Effector memory CD8-positive, alpha-beta T cell (primary cell): ENCODE data around the gene FOXK1.

Experiments used
- ATAC-seq: fragments of 150-1000 bp; cut with Tn5 transposase; replicated peaks from 2 replicates; pipeline ENCODE4 v1.10.0; 2021; ENCODE audit warnings: mild to moderate bottlenecking, moderate library complexity
- DNase-seq, 3 experiments: peaks; one replicate each; pipeline ENCODE4 v3.0.0; 2021
- H3K27ac Mint-ChIP-seq, 2 donors: one replicate each; pipeline ENCODE4 v1.8.0; 2022; ENCODE audit warnings: mild to moderate bottlenecking in 2 of 2, mixed read lengths in 2 of 2, moderate library complexity in 2 of 2
- H3K27me3 Mint-ChIP-seq, 2 donors: one replicate each; pipeline ENCODE4 v1.8.0; 2022; ENCODE audit warnings: mixed read lengths in 2 of 2
- H3K36me3 Mint-ChIP-seq: one replicate; pipeline ENCODE4 v1.8.0; 2022; ENCODE audit warnings: mild to moderate bottlenecking, moderate library complexity, mixed read lengths; ENCODE audit not compliant: insufficient read depth
- H3K4me1 Mint-ChIP-seq, 2 donors: one replicate each; pipeline ENCODE4 v1.8.0; 2022; ENCODE audit warnings: low read depth in 2 of 2, mixed read lengths in 2 of 2
- H3K4me3 Mint-ChIP-seq, 2 donors: one replicate each; pipeline ENCODE4 v1.8.0; 2022; ENCODE audit warnings: mild to moderate bottlenecking in 2 of 2, mixed read lengths in 2 of 2, moderate library complexity in 2 of 2
- H3K9me3 Mint-ChIP-seq, 2 donors: one replicate each; pipeline ENCODE4 v1.8.0; 2022; ENCODE audit warnings: mixed read lengths in 2 of 2

The FOXK1 gene

GRCh38 chr7:4725014-4725849 lies 43.1 kb downstream of the FOXK1 start:
- Mint-ChIP-seq H3K27me3 (no peaks in the 10 kb centered on the region), H3K27ac (peak overlapping the region; percentile 86 to 93), H3K36me3 (peaks cover 37% of the 10 kb centered on the region), H3K9me3 (no peaks in the 10 kb centered on the region), H3K4me3 (peak overlapping the region; percentile 82 to 92), H3K4me1 (peaks cover 27 to 36% of the 10 kb centered on the region in 2 donors)
- DNase-seq (peak; percentile 16 to 41 (median 39)), ATAC-seq (peak; percentile 84)

- ATAC-seq (no peak), DNase-seq (no peak)
- peaks cover 37% of the 10 kb centered on the region for H3K36me3 Mint-ChIP-seq
- H3K27me3 Mint-ChIP-seq: no peaks in the 10 kb centered on the region
- H3K9me3 Mint-ChIP-seq: no peaks in the 10 kb centered on the region
- H3K27ac Mint-ChIP-seq: peak overlapping the region; percentile 86 to 93
- peak overlapping the region; percentile 82 to 92 for H3K4me3 Mint-ChIP-seq
- H3K4me1 Mint-ChIP-seq: peaks cover 28 to 35% of the 10 kb centered on the region in 2 donors
These were observed 43.9 kb downstream of the FOXK1 start for GRCh38 chr7:4725850-4726450.

- ATAC-seq: no peak
- H3K4me3 Mint-ChIP-seq: peak overlapping the region in 1 of 2 donors; percentile 92
- H3K4me1 Mint-ChIP-seq: peaks cover 28 to 32% of the 10 kb centered on the region in 2 donors
These were observed 44.5 kb downstream of the FOXK1 start for GRCh38 chr7:4726566-4726965.

GRCh38 chr7:4727914-4728705 lies 46.0 kb downstream of the FOXK1 start:
- ATAC-seq: no peak

More at GRCh38 chr7:4726566-4726965, 44.5 kb downstream of the FOXK1 start:
- Mint-ChIP-seq H3K27ac (peak overlapping the region; percentile 86 to 93), H3K9me3 (no peaks in the 10 kb centered on the region), H3K27me3 (no peaks in the 10 kb centered on the region), H3K36me3 (peaks cover 36% of the 10 kb centered on the region)
- DNase-seq: no peak

GRCh38 chr7:4729266-4729665 lies 47.2 kb downstream of the FOXK1 start:
- no peaks in the 10 kb centered on the region for H3K27me3 Mint-ChIP-seq
- H3K27ac Mint-ChIP-seq: peak overlapping the region in 1 of 2 donors; percentile 32
- H3K4me3 Mint-ChIP-seq: no peak overlapping the region
- H3K4me1 Mint-ChIP-seq: peaks cover 39 to 44% of the 10 kb centered on the region in 2 donors
- DNase-seq (no peak), ATAC-seq (no peak)
- H3K9me3 Mint-ChIP-seq: no peaks in the 10 kb centered on the region
- H3K36me3 Mint-ChIP-seq: peaks cover 32% of the 10 kb centered on the region

More at GRCh38 chr7:4727914-4728705, 46.0 kb downstream of the FOXK1 start:
- DNase-seq: no peak
- Mint-ChIP-seq H3K27me3 (no peaks in the 10 kb centered on the region), H3K9me3 (no peaks in the 10 kb centered on the region), H3K36me3 (peaks cover 30% of the 10 kb centered on the region), H3K27ac (peak overlapping the region in 1 of 2 donors; percentile 32), H3K4me3 (no peak overlapping the region), H3K4me1 (peaks cover 33 to 37% of the 10 kb centered on the region in 2 donors)

GRCh38 chr7:4730276-4730675 lies 48.2 kb downstream of the FOXK1 start:
- H3K27me3 Mint-ChIP-seq: no peaks in the 10 kb centered on the region
- no peak overlapping the region for H3K4me3 Mint-ChIP-seq
- no peaks in the 10 kb centered on the region for H3K9me3 Mint-ChIP-seq
- H3K36me3 Mint-ChIP-seq: peaks cover 30% of the 10 kb centered on the region
- no peak overlapping the region for H3K27ac Mint-ChIP-seq
- DNase-seq: no peak
- H3K4me1 Mint-ChIP-seq: peaks cover 30 to 34% of the 10 kb centered on the region in 2 donors
- ATAC-seq: no peak

GRCh38 chr7:4730971-4731370 lies 48.9 kb downstream of the FOXK1 start:
- Mint-ChIP-seq H3K27ac (no peak overlapping the region), H3K36me3 (peaks cover 30% of the 10 kb centered on the region), H3K27me3 (no peaks in the 10 kb centered on the region), H3K9me3 (no peaks in the 10 kb centered on the region), H3K4me3 (no peak overlapping the region), H3K4me1 (peaks cover 23 to 31% of the 10 kb centered on the region in 2 donors)
- DNase-seq: no peak
- ATAC-seq: no peak

- no peak overlapping the region for H3K4me3 Mint-ChIP-seq
- H3K36me3 Mint-ChIP-seq: peaks cover 29% of the 10 kb centered on the region
- H3K4me1 Mint-ChIP-seq: peaks cover 22 to 27% of the 10 kb centered on the region in 2 donors
- ATAC-seq: no peak
- H3K27ac Mint-ChIP-seq: peak overlapping the region in 1 of 2 donors; percentile 87
- no peaks in the 10 kb centered on the region for H3K27me3 Mint-ChIP-seq
- no peak for DNase-seq
- no peaks in the 10 kb centered on the region for H3K9me3 Mint-ChIP-seq
These were observed 49.7 kb downstream of the FOXK1 start for GRCh38 chr7:4731803-4732202.

- Mint-ChIP-seq H3K9me3 (no peaks in the 10 kb centered on the region), H3K27me3 (no peaks in the 10 kb centered on the region), H3K36me3 (peaks cover 17% of the 10 kb centered on the region), H3K27ac (peak overlapping the region in 1 of 2 donors; percentile 63), H3K4me1 (peaks cover 28 to 33% of the 10 kb centered on the region in 2 donors), H3K4me3 (peak overlapping the region in 1 of 2 donors; percentile 1)
- ATAC-seq (peak; percentile 29), DNase-seq (no peak)
These were observed 51.9 kb downstream of the FOXK1 start for GRCh38 chr7:4733936-4734528.

- H3K27me3 Mint-ChIP-seq: no peaks in the 10 kb centered on the region
- H3K27ac Mint-ChIP-seq: peak overlapping the region; percentile 53 to 63
- ATAC-seq: no peak
- H3K4me1 Mint-ChIP-seq: peaks cover 35 to 38% of the 10 kb centered on the region in 2 donors
- DNase-seq: no peak
- no peaks in the 10 kb centered on the region for H3K9me3 Mint-ChIP-seq
- peaks cover 19% of the 10 kb centered on the region for H3K36me3 Mint-ChIP-seq
- H3K4me3 Mint-ChIP-seq: no peak overlapping the region
These were observed 52.7 kb downstream of the FOXK1 start for GRCh38 chr7:4734587-4735345.

- Mint-ChIP-seq H3K9me3 (no peaks in the 10 kb centered on the region), H3K27ac (peak overlapping the region in 1 of 2 donors; percentile 85), H3K4me3 (no peak overlapping the region), H3K36me3 (peaks cover 31% of the 10 kb centered on the region), H3K27me3 (no peaks in the 10 kb centered on the region), H3K4me1 (peaks cover 35 to 39% of the 10 kb centered on the region in 2 donors)
- DNase-seq: no peak
- ATAC-seq: no peak
These were observed 55.2 kb downstream of the FOXK1 start for GRCh38 chr7:4737300-4737699.

- DNase-seq (no peak), ATAC-seq (peak; percentile 24)
- Mint-ChIP-seq H3K9me3 (no peaks in the 10 kb centered on the region), H3K4me3 (peak overlapping the region in 1 of 2 donors; percentile 61), H3K36me3 (peaks cover 38% of the 10 kb centered on the region), H3K4me1 (peaks cover 29 to 38% of the 10 kb centered on the region in 2 donors), H3K27ac (peak overlapping the region in 1 of 2 donors; percentile 78), H3K27me3 (no peaks in the 10 kb centered on the region)
These were observed 56.8 kb downstream of the FOXK1 start for GRCh38 chr7:4738711-4739527.
